ENCODE results near the gene PLXNA2. TPM values are rescaled to one million over a fixed set of nuclear protein-coding genes. Genes with fewer than 3 reads are reported as not detected.

Gene PLXNA2
- total and polyA plus RNA-seq, 7 donors = 4.4 to 33.6 (median 20.8) TPM

- WGBS, 3 donors = 39 to 51% (median 46%) methylated on average over 11 of the region's 11 CpGs
- Histone ChIP-seq H3K4me3 (no peak overlapping the region), H3K27me3 (ENCODE audit: insufficient read depth in 3 of 3, low read length in 2 of 3) (no peaks in the 10 kb centered on the region), H3K4me1 (peaks cover 21% of the 10 kb centered on the region), H3K9me3 (no peaks in the 10 kb centered on the region), H3K27ac (no peak overlapping the region), H3K36me3 (ENCODE audit: insufficient read depth in 1 of 2, low read depth in 1 of 2) (peaks cover 0 to 21% of the 10 kb centered on the region in 2 donors)
- ATAC-seq = peak; percentile 47 to 73 (median 63)
- TF ChIP-seq, protein P1, sequence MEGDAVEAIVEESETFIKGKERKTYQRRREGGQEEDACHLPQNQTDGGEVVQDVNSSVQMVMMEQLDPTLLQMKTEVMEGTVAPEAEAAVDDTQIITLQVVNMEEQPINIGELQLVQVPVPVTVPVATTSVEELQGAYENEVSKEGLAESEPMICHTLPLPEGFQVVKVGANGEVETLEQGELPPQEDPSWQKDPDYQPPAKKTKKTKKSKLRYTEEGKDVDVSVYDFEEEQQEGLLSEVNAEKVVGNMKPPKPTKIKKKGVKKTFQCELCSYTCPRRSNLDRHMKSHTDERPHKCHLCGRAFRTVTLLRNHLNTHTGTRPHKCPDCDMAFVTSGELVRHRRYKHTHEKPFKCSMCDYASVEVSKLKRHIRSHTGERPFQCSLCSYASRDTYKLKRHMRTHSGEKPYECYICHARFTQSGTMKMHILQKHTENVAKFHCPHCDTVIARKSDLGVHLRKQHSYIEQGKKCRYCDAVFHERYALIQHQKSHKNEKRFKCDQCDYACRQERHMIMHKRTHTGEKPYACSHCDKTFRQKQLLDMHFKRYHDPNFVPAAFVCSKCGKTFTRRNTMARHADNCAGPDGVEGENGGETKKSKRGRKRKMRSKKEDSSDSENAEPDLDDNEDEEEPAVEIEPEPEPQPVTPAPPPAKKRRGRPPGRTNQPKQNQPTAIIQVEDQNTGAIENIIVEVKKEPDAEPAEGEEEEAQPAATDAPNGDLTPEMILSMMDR (IDR thresholded peaks at IDR 0.05) = no peak
- intact Hi-C loops (cut with DNase I) = no loop called here
- peak; percentile 61 to 80 for DNase-seq
These were observed 142.3 kb downstream of the PLXNA2 start for GRCh38 chr1:208101661-208102431.

GRCh38 chr1:208100906-208101305 lies 143.3 kb downstream of the PLXNA2 start:
- Histone ChIP-seq H3K36me3 (ENCODE audit: insufficient read depth in 1 of 2, low read depth in 1 of 2) (peaks cover 1 to 31% of the 10 kb centered on the region in 2 donors), H3K27me3 (ENCODE audit: insufficient read depth in 3 of 3, low read length in 2 of 3) (no peaks in the 10 kb centered on the region), H3K9me3 (no peaks in the 10 kb centered on the region), H3K27ac (no peak overlapping the region), H3K4me3 (no peak overlapping the region), H3K4me1 (peaks cover 16% of the 10 kb centered on the region)
- TF ChIP-seq, protein P1 (IDR thresholded peaks at IDR 0.05) = no peak
- intact Hi-C loops (cut with DNase I) = no loop called here
- no peak for DNase-seq
- 68 to 70% (median 69%) methylated on average over 5 of the region's 5 CpGs for WGBS, 3 donors
- ATAC-seq = no peak

GRCh38 chr1:208100106-208100505 lies 144.1 kb downstream of the PLXNA2 start:
- Histone ChIP-seq H3K27me3 (ENCODE audit: insufficient read depth in 3 of 3, low read length in 2 of 3) (no peaks in the 10 kb centered on the region), H3K36me3 (ENCODE audit: insufficient read depth in 1 of 2, low read depth in 1 of 2) (peaks cover 5 to 39% of the 10 kb centered on the region in 2 donors), H3K9me3 (no peaks in the 10 kb centered on the region), H3K27ac (no peak overlapping the region), H3K4me1 (peaks cover 16% of the 10 kb centered on the region), H3K4me3 (no peak overlapping the region)
- WGBS, 3 donors = 73 to 74% (median 73%) methylated on average over 4 of the region's 4 CpGs
- no peak for ATAC-seq
- TF ChIP-seq, protein P1 (IDR thresholded peaks at IDR 0.05) = no peak
- intact Hi-C loops (cut with DNase I) = no loop called here
- DNase-seq = no peak

GRCh38 chr1:208098773-208099172 lies 145.4 kb downstream of the PLXNA2 start:
- peaks cover 5 to 42% of the 10 kb centered on the region in 2 donors for H3K36me3 ChIP-seq (ENCODE audit: insufficient read depth in 1 of 2, low read depth in 1 of 2)

More at GRCh38 chr1:208098773-208099172, 145.4 kb downstream of the PLXNA2 start:
- Histone ChIP-seq H3K27ac (no peak overlapping the region), H3K4me3 (no peak overlapping the region), H3K27me3 (ENCODE audit: insufficient read depth in 3 of 3, low read length in 2 of 3) (no peaks in the 10 kb centered on the region), H3K4me1 (peaks cover 16% of the 10 kb centered on the region), H3K9me3 (no peaks in the 10 kb centered on the region)
- intact Hi-C loops (cut with DNase I) = no loop called here
- TF ChIP-seq, protein P1 (IDR thresholded peaks at IDR 0.05) = no peak
- no peak for DNase-seq
- no peak for ATAC-seq
- 61 to 78% (median 65%) methylated on average over 7 of the region's 7 CpGs for WGBS, 3 donors

Data from psoas muscle (tissue), 8 donors.